NCI-H2196 (cell line): ENCODE data around the gene ZNF383.
"Not testable (repeated sequence)": the region's sequence is repeated elsewhere in the genome, so short reads cannot be mapped to it uniquely, and the experiment has no call there.

Source experiments
- DNase-seq: peaks from one replicate; lab custom pipeline; 2025; ENCODE audit not compliant: unreplicated experiment; lab: John Stamatoyannopoulos, UW

The ZNF383 gene

GRCh38 chr19:37217775-37218591 is at the start of gene ZNF383:
TSS of gene ZNF383 (plus strand) at chr19:37218214. CDS start at chr19:37230454, 12,240 bp downstream.
- peak; percentile 81 for DNase-seq

GRCh38 chr19:37172368-37173366 is 45.3 kb upstream of the ZNF383 start, which contains the start of gene ZNF585A:
TSS of gene ZNF585A (minus strand) at chr19:37172695. CDS start at chr19:37169910, 2,785 bp downstream.
- DNase-seq = peak; percentile 93

- not testable (repeated sequence) for DNase-seq
These were observed 31.9 kb upstream of the ZNF383 start for GRCh38 chr19:37186071-37186470.

- not testable (repeated sequence) for DNase-seq
These were observed 22.8 kb upstream of the ZNF383 start for GRCh38 chr19:37195248-37195647.

GRCh38 chr19:37197115-37197514 is 20.9 kb upstream of the ZNF383 start:
- not testable (repeated sequence) for DNase-seq

GRCh38 chr19:37197768-37198167 is 20.2 kb upstream of the ZNF383 start:
- DNase-seq = no peak

- DNase-seq = no peak
These were observed 587 bp upstream of the ZNF383 start for GRCh38 chr19:37217480-37217774.

- no peak for DNase-seq
These were observed 550 bp downstream of the ZNF383 start for GRCh38 chr19:37218592-37218935.

- no peak for DNase-seq
These were observed 2.4 kb downstream of the ZNF383 start for GRCh38 chr19:37220383-37220782.

GRCh38 chr19:37221136-37221535 is 3.1 kb downstream of the ZNF383 start:
- DNase-seq = no peak

GRCh38 chr19:37226248-37226647 is 8.2 kb downstream of the ZNF383 start:
- no peak for DNase-seq

- DNase-seq = no peak
These were observed 10.0 kb downstream of the ZNF383 start for GRCh38 chr19:37227996-37228395.

GRCh38 chr19:37243206-37243632 is 25.2 kb downstream of the ZNF383 start:
- no peak for DNase-seq

GRCh38 chr19:37251308-37252229 is 33.6 kb downstream of the ZNF383 start:
- peak; percentile 11 for DNase-seq

- DNase-seq = not testable (repeated sequence)
These were observed 45.0 kb downstream of the ZNF383 start for GRCh38 chr19:37263028-37263427.

- DNase-seq = not testable (repeated sequence)
These were observed 49.0 kb downstream of the ZNF383 start for GRCh38 chr19:37267005-37267404.

- DNase-seq = not testable (repeated sequence)
These were observed 49.7 kb downstream of the ZNF383 start for GRCh38 chr19:37267755-37268154.

- DNase-seq = not testable (repeated sequence)
These were observed 62.6 kb downstream of the ZNF383 start for GRCh38 chr19:37280656-37281055.

- DNase-seq = not testable (repeated sequence)
These were observed 66.0 kb downstream of the ZNF383 start for GRCh38 chr19:37284020-37284419.

- DNase-seq = not testable (repeated sequence)
These were observed 71.2 kb downstream of the ZNF383 start for GRCh38 chr19:37289229-37289628.
